Measurements from ENCODE around the gene SERBP1.
"Not testable (repeated sequence)": the region's sequence is repeated elsewhere in the genome, so short reads cannot be mapped to it uniquely, and the experiment has no call there.

Gene SERBP1

GRCh38 chr1:67405473-67406245, 24.5 kb downstream of the SERBP1 start:
- no peak for DNase-seq (ENCODE audit: low spot score)

- DNase-seq (ENCODE audit: low spot score), result no peak
Observed at GRCh38 chr1:67404212-67404620, 26.0 kb downstream of the SERBP1 start.

- DNase-seq (ENCODE audit: low spot score), result no peak
Observed at GRCh38 chr1:67401443-67401842, 28.8 kb downstream of the SERBP1 start.

GRCh38 chr1:67400029-67400786, 30.0 kb downstream of the SERBP1 start:
- not testable (repeated sequence) for DNase-seq (ENCODE audit: low spot score)

- DNase-seq (ENCODE audit: low spot score), result no peak
Observed at GRCh38 chr1:67399199-67399993, 30.8 kb downstream of the SERBP1 start.

- DNase-seq (ENCODE audit: low spot score), result no peak
Observed at GRCh38 chr1:67394548-67394947, 35.7 kb downstream of the SERBP1 start.

GRCh38 chr1:67393737-67394136, 36.5 kb downstream of the SERBP1 start:
- DNase-seq (ENCODE audit: low spot score), result no peak

GRCh38 chr1:67393240-67393639, 37.0 kb downstream of the SERBP1 start:
- DNase-seq (ENCODE audit: low spot score), result no peak

GRCh38 chr1:67390041-67390887, 39.9 kb downstream of the SERBP1 start:
- DNase-seq (ENCODE audit: low spot score), result peak; percentile 17

GRCh38 chr1:67383999-67384638, 46.1 kb downstream of the SERBP1 start:
- DNase-seq (ENCODE audit: low spot score), result no peak

GRCh38 chr1:67382292-67382691, 47.9 kb downstream of the SERBP1 start:
- no peak for DNase-seq (ENCODE audit: low spot score)

GRCh38 chr1:67381154-67381553, 49.0 kb downstream of the SERBP1 start:
- DNase-seq (ENCODE audit: low spot score), result no peak

GRCh38 chr1:67377253-67377652, 52.9 kb downstream of the SERBP1 start:
- DNase-seq (ENCODE audit: low spot score), result no peak

GRCh38 chr1:67376381-67376780, 53.8 kb downstream of the SERBP1 start:
- DNase-seq (ENCODE audit: low spot score), result no peak

- DNase-seq (ENCODE audit: low spot score), result no peak
Observed at GRCh38 chr1:67372898-67373297, 57.3 kb downstream of the SERBP1 start.

- no peak for DNase-seq (ENCODE audit: low spot score)
Observed at GRCh38 chr1:67372136-67372535, 58.1 kb downstream of the SERBP1 start.

- no peak for DNase-seq (ENCODE audit: low spot score)
Observed at GRCh38 chr1:67371681-67372080, 58.5 kb downstream of the SERBP1 start.

GRCh38 chr1:67371043-67371442, 59.2 kb downstream of the SERBP1 start:
- no peak for DNase-seq (ENCODE audit: low spot score)

GRCh38 chr1:67368046-67368514, 62.1 kb downstream of the SERBP1 start:
- no peak for DNase-seq (ENCODE audit: low spot score)

GRCh38 chr1:67367370-67368045, 62.7 kb downstream of the SERBP1 start:
- DNase-seq (ENCODE audit: low spot score), result peak; percentile 17

Data from AG08395 (cell line).